ENCODE measurements around the gene TM4SF1. TPM values are rescaled to one million over a fixed set of nuclear protein-coding genes. Genes with fewer than 3 reads are reported as not detected.

Gene TM4SF1
- total and polyA plus RNA-seq, 10 donors, result 31.0 to 260 (median 123) TPM

DNA sequence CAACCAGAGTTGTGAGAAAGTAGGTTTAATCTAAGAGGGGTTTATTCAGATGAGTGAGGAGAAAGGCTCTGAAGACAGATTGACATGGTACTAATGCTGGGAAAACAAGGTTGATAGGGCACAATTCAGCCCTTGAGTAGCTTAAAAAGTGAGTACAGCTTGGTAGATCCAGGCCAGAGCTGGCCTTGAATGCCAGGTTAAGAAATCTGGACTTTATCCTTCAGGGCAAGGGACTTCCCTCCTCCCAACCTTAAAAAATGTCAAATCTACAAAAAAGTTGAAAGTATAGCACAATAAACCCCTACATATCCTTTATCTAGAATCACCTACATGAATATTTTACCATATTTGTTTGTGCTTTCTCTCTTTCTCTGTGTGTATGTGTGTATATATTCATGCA, 51.9 kb downstream of the TM4SF1 start:
- no peak overlapping the region for H3K4me3 ChIP-seq
- peaks cover 0 to 13% (median 0%) of the 10 kb centered on the region in 6 donors for H3K4me1 ChIP-seq
- DNase-seq, result no peak
- H3K27ac ChIP-seq, result no peak overlapping the region
- peaks cover 0 to 36% (median 0%) of the 10 kb centered on the region in 6 donors for H3K36me3 ChIP-seq
- H3K9me3 ChIP-seq, result no peaks in the 10 kb centered on the region
- H3K27me3 ChIP-seq (replicated peaks in 1 of 7), result no peaks in the 10 kb centered on the region
- TF ChIP-seq POLR2AphosphoS5 (IDR thresholded peaks at IDR 0.05), result no peak
- no peak for TF ChIP-seq POLR2A (IDR thresholded peaks at IDR 0.05)
- no peak for TF ChIP-seq CTCF (IDR thresholded peaks at IDR 0.05 in 8 of 11, conservative IDR thresholded peaks at IDR 0.05 in 3 of 11)
- intact Hi-C loops (cut with DNase I; ENCODE audit: low total_unique reads), result no loop called here

DNA sequence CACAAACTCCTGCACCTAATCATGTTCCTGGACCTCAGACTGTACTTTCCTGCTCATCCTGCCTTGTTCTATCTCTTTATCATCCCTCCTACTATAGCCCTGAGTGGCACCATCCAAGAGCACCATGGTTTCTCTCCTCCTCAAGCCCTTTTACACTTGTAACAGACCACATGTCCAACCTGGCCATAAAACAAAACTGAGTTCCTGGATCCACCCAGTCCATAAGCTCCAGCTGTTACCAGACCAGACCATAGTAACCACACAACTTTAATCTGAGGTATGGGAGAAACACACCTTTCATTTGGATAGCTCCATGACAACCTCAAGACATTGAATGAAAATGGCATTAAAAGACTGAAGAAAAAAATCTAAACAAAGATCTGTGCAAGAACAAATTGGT, 53.1 kb downstream of the TM4SF1 start:
- intact Hi-C loops (cut with DNase I; ENCODE audit: low total_unique reads), result no loop called here
- Histone ChIP-seq H3K4me3 (no peak overlapping the region), H3K4me1 (peaks cover 0 to 2% (median 0%) of the 10 kb centered on the region in 6 donors), H3K27ac (no peak overlapping the region), H3K27me3 (replicated peaks in 1 of 7) (no peaks in the 10 kb centered on the region), H3K36me3 (peaks cover 0 to 48% (median 3%) of the 10 kb centered on the region in 6 donors), H3K9me3 (no peaks in the 10 kb centered on the region)
- no peak for DNase-seq
- TF ChIP-seq CTCF (IDR thresholded peaks at IDR 0.05 in 8 of 11, conservative IDR thresholded peaks at IDR 0.05 in 3 of 11) (no peak), POLR2AphosphoS5 (IDR thresholded peaks at IDR 0.05) (no peak), POLR2A (IDR thresholded peaks at IDR 0.05) (no peak)

GRCh38 chr3:149321640-149322039, 55.8 kb downstream of the TM4SF1 start:
- no peak overlapping the region for H3K27ac ChIP-seq
- no peaks in the 10 kb centered on the region for H3K4me1 ChIP-seq
- TF ChIP-seq POLR2A (IDR thresholded peaks at IDR 0.05), result no peak
- TF ChIP-seq POLR2AphosphoS5 (IDR thresholded peaks at IDR 0.05), result no peak
- no peak for TF ChIP-seq CTCF (IDR thresholded peaks at IDR 0.05 in 8 of 11, conservative IDR thresholded peaks at IDR 0.05 in 3 of 11)
- DNase-seq, result no peak
- 78 to 87% (median 79%) methylated on average over 2 of the region's 2 CpGs for WGBS, 5 donors
- no peak overlapping the region for H3K4me3 ChIP-seq
- no peaks in the 10 kb centered on the region for H3K27me3 ChIP-seq (replicated peaks in 1 of 7)
- no peaks in the 10 kb centered on the region for H3K9me3 ChIP-seq
- peaks cover 0 to 49% (median 3%) of the 10 kb centered on the region in 6 donors for H3K36me3 ChIP-seq
- intact Hi-C loops (cut with DNase I; ENCODE audit: low total_unique reads), result no loop called here

DNA sequence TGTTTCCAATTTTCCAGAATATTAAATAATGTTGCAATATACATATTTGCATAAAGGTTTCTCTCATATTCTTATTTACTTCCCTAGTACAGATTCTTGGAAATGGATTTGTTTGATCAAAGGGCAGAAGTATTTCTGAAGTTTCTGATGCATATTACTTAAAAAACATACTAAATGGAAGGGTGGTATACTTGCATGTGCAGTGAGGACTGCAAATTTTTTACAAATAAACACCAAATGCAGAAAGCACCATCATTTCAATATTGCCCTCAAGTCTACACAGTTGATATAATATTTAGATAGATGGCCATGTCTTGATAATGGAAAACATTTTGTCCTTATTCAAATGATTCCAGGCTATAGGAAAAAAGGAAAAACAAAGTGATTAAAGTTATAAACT, 56.3 kb downstream of the TM4SF1 start:
- no peak for DNase-seq
- TF ChIP-seq POLR2AphosphoS5 (IDR thresholded peaks at IDR 0.05) (no peak), POLR2A (IDR thresholded peaks at IDR 0.05) (no peak), CTCF (IDR thresholded peaks at IDR 0.05 in 8 of 11, conservative IDR thresholded peaks at IDR 0.05 in 3 of 11) (no peak)
- Histone ChIP-seq H3K27me3 (replicated peaks in 1 of 7) (no peaks in the 10 kb centered on the region), H3K4me1 (no peaks in the 10 kb centered on the region), H3K9me3 (no peaks in the 10 kb centered on the region), H3K27ac (no peak overlapping the region), H3K4me3 (no peak overlapping the region), H3K36me3 (peaks cover 0 to 49% (median 3%) of the 10 kb centered on the region in 6 donors)
- intact Hi-C loops (cut with DNase I; ENCODE audit: low total_unique reads), result no loop called here

Measured in spleen (tissue), 11 donors.